Measurements from ENCODE around the gene ZBTB32.
"Not testable (repeated sequence)": the region's sequence is repeated elsewhere in the genome, so short reads cannot be mapped to it uniquely, and the experiment has no call there.

The ZBTB32 gene

DNA sequence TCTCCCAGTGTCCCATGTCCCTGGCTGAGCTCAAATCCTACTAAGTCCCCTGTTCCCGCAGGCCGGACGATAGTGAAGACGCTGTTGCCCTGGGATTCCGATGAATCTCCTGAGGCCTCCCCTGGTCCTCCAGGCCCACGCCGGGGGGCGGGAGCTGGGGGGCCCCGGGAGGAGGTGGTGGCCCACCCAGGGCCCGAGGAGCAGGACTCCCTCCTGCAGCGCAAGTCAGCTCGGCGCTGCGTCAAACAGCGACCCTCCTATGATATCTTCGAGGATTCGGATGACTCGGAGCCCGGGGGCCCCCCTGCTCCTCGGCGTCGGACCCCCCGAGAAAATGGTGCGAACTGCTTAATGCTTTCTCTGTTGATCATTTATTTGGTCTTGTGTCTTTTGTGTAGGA lies 19.3 kb downstream of the ZBTB32 start:
- H3K4me3 ChIP-seq (ENCODE audit: low read depth, low read length), result no peak overlapping the region
- in situ Hi-C loops (cut with HindIII; ENCODE audit: low sequenced_read_pairs), result no loop called here
- DNase-seq (ENCODE audit: low read depth), result no peak
- TF ChIP-seq, protein P1, sequence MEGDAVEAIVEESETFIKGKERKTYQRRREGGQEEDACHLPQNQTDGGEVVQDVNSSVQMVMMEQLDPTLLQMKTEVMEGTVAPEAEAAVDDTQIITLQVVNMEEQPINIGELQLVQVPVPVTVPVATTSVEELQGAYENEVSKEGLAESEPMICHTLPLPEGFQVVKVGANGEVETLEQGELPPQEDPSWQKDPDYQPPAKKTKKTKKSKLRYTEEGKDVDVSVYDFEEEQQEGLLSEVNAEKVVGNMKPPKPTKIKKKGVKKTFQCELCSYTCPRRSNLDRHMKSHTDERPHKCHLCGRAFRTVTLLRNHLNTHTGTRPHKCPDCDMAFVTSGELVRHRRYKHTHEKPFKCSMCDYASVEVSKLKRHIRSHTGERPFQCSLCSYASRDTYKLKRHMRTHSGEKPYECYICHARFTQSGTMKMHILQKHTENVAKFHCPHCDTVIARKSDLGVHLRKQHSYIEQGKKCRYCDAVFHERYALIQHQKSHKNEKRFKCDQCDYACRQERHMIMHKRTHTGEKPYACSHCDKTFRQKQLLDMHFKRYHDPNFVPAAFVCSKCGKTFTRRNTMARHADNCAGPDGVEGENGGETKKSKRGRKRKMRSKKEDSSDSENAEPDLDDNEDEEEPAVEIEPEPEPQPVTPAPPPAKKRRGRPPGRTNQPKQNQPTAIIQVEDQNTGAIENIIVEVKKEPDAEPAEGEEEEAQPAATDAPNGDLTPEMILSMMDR (IDR thresholded peaks at IDR 0.05; ENCODE audit: low read depth, low read length, missing control alignments), result no peak

DNA sequence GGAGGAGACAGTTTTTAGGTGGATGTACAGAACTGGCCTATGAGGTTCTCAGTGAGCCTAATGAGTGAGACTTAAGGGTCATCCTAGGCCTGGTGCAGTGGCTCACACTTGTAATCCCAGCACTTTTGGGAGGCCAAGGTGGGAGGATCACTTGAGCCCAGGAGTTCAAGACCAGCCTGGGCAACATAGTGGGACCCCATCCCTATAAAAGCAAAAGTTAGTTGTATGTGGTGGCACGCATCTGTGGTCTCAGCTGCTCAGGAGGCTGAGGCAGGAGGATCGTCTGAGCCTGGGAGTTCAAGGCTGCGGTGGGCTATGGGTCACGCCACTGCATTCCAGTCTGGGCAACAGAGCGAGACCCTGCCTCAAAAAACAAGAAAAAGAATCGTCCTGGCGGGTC lies 19.8 kb downstream of the ZBTB32 start:
- H3K4me3 ChIP-seq (ENCODE audit: low read depth, low read length); DNase-seq (ENCODE audit: low read depth); in situ Hi-C loops (cut with HindIII; ENCODE audit: low sequenced_read_pairs): not testable (repeated sequence)

DNA sequence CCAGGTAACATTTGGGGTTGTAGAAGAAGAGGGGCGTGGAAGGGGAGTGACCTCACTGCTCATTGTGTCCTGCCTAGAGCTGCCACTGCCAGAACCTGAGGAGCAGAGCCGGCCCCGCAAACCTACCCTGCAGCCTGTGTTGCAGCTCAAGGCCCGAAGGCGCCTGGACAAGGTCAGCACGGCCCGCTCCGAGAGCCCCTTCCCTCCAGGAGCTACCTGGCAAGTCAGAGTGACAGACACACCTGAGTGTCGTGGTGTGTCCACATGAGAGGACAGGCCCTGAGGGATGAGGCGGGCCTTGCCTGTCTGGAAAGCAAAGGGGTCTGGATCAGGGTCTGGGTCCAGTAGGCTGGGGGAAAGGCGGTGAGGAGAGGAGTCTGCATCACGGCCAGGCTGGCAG lies 20.2 kb downstream of the ZBTB32 start:
- TF ChIP-seq, protein P1 (IDR thresholded peaks at IDR 0.05; ENCODE audit: low read depth, low read length, missing control alignments), result no peak
- in situ Hi-C loops (cut with HindIII; ENCODE audit: low sequenced_read_pairs), result no loop called here
- no peak overlapping the region for H3K4me3 ChIP-seq (ENCODE audit: low read depth, low read length)
- DNase-seq (ENCODE audit: low read depth), result no peak

DNA sequence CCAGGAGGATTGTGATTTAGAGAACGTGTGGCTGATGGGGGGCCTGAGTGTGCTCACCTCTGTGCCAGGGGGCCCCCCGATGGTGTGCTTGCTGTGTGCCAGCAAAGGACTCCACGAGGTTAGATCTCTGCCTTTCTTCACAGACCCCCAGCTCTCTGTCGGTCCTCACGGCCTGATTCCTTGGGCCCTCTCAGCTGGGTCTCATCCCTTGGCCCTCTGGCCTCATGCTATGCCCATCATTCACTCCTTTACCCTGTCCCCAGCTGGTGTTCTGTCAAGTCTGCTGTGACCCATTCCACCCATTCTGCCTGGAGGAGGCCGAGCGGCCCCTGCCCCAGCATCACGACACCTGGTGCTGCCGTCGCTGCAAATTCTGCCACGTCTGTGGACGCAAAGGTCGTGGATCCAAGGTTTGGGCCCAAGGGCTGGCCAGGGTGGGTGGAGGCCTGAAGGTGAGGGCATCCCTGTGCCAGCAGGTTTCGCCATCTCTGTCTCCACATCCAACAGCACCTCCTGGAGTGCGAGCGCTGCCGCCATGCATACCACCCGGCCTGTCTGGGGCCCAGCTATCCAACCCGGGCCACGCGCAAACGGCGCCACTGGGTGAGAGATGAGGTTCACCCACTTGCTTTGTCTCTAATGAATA lies 21.0 kb downstream of the ZBTB32 start:
- in situ Hi-C loops (cut with HindIII; ENCODE audit: low sequenced_read_pairs), result no loop called here
- TF ChIP-seq, protein P1 (IDR thresholded peaks at IDR 0.05; ENCODE audit: low read depth, low read length, missing control alignments), result no peak
- no peak for DNase-seq (ENCODE audit: low read depth)
- no peak overlapping the region for H3K4me3 ChIP-seq (ENCODE audit: low read depth, low read length)

DNA sequence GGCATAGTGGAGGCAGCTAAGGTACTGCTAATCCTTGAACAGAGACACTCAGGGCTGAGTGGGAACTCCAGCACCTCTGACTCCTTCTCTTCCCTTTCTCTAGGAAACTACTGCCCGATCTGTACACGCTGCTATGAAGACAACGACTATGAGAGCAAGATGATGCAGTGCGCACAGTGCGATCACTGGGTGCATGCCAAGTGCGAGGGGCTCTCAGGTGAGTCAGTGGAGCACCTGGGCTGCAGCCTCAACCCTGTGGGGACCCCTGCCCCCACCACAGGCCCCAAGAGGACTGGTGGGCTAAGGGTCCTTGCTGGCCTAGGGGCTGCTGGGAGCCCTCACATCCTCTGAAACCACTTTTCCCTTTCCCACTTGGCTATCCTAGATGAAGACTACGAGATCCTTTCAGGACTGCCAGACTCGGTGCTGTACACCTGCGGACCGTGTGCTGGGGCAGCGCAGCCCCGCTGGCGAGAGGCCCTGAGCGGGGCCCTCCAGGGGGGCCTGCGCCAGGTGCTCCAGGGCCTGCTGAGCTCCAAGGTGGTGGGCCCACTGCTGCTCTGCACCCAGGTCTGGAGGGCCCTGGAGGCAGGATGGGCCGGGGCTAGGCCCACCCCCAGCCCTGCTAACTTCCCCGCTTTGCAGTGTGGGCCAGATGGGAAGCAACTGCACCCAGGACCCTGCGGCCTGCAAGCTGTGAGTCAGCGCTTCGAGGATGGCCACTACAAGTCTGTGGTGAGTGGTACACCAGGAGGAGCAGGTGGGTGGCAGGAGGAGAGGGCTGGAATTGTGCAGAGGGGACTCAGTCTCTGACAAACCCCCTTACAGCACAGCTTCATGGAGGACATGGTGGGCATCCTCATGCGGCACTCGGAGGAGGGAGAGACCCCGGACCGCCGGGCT lies 22.9 kb downstream of the ZBTB32 start:
- H3K4me3 ChIP-seq (ENCODE audit: low read depth, low read length), result no peak overlapping the region
- TF ChIP-seq, protein P1 (IDR thresholded peaks at IDR 0.05; ENCODE audit: low read depth, low read length, missing control alignments), result no peak
- in situ Hi-C loops (cut with HindIII; ENCODE audit: low sequenced_read_pairs), result no loop called here
- DNase-seq (ENCODE audit: low read depth), result no peak

DNA sequence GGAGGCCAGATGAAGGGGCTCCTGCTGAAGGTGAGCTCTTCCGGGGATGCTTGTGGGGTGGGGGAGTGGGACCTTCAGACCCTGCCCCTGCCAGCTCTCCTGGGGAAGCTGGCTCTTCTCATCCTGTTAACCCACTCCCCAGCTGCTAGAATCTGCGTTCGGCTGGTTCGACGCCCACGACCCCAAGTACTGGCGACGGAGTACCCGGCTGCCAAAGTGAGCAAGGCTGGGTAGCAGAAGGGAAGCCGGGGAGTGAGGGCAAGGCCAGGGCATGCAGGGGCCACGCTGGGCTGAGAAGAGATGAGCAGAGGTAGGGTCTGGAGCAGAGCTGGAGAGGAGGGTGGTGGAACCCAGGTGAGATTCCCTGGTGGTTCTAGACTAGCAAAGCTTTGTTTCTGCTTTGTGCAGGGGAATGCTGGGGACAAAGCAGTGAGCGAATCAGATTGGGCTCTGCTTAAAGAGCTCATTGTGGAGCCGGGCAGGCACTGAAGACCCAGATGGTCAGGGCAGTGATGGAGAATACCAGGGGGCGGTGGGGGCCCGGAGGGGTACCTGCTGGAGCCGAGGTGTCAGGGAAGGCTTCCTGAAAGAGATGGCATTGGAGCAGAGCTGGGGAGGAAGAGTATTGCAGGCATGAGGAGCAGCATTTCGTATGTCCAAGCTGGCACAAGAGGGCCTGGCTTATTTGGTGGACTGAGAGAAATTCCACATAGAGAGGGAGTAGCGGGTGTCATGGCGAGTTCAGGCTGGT lies 23.8 kb downstream of the ZBTB32 start:
- in situ Hi-C loops (cut with HindIII; ENCODE audit: low sequenced_read_pairs), result no loop called here
- TF ChIP-seq, protein P1 (IDR thresholded peaks at IDR 0.05; ENCODE audit: low read depth, low read length, missing control alignments), result no peak
- DNase-seq (ENCODE audit: low read depth), result no peak
- no peak overlapping the region for H3K4me3 ChIP-seq (ENCODE audit: low read depth, low read length)
